H9 (cell line): ENCODE data around the gene NUP188. TPM values are rescaled to one million over a fixed set of nuclear protein-coding genes. Genes with fewer than 3 reads are reported as not detected.
A peak's percentile ranks its signal among the peaks of the same experiment; 100 is the strongest.

Experiments
- DNase-seq: peaks from one replicate; pipeline ENCODE4 v3.0.0-alpha.2; 2017
- H2AFZ ChIP-seq: one replicate; pipeline ENCODE4 v1.6.1; 2013; ENCODE audit warnings: mild to moderate bottlenecking, low read length, control low read depth, moderate library complexity
- H2AK5ac ChIP-seq: 2 replicates; pipeline ENCODE4 v1.6.1; 2013; ENCODE audit warnings: low read length, control low read depth, mixed read lengths; ENCODE audit not compliant: insufficient read length
- H2BK120ac ChIP-seq: one replicate; pipeline ENCODE4 v1.6.1; 2013; ENCODE audit warnings: low read depth, mild to moderate bottlenecking, low read length, control low read depth, inconsistent platforms; ENCODE audit not compliant: poor library complexity, severe bottlenecking
- H2BK12ac ChIP-seq: 2 replicates; pipeline ENCODE4 v1.6.1; 2013; ENCODE audit warnings: low read length, control low read depth, mixed read lengths, low read depth; ENCODE audit not compliant: insufficient read length
- H2BK15ac ChIP-seq: 2 replicates; pipeline ENCODE4 v1.6.1; 2013; ENCODE audit warnings: low read depth, low read length, control low read depth
- H2BK20ac ChIP-seq: one replicate; pipeline ENCODE4 v1.6.1; 2013; ENCODE audit warnings: low read depth, mild to moderate bottlenecking, low read length, control low read depth, inconsistent platforms; ENCODE audit not compliant: poor library complexity, severe bottlenecking
- H2BK5ac ChIP-seq: 2 replicates; pipeline ENCODE4 v1.6.1; 2013; ENCODE audit warnings: low read length, control low read depth, mixed read lengths; ENCODE audit not compliant: insufficient read length
- H3K14ac ChIP-seq: 2 replicates; pipeline ENCODE4 v1.6.1; 2013; ENCODE audit warnings: low read length, control low read depth; ENCODE audit not compliant: insufficient read depth
- H3K18ac ChIP-seq: 2 replicates; pipeline ENCODE4 v1.6.1; 2013; ENCODE audit warnings: low read depth, mild to moderate bottlenecking, mixed read lengths, low read length, control low read depth; ENCODE audit not compliant: insufficient read length
- H3K23ac ChIP-seq: 2 replicates; pipeline ENCODE4 v1.6.1; 2013; ENCODE audit warnings: low read length, control low read depth, mixed read lengths, low read depth; ENCODE audit not compliant: insufficient read length
- H3K23me2 ChIP-seq: 2 replicates; pipeline ENCODE4 v1.6.1; 2013; ENCODE audit warnings: low read depth, mild to moderate bottlenecking, mixed read lengths, low read length, control low read depth; ENCODE audit not compliant: insufficient read length, poor library complexity, severe bottlenecking
- H3K27ac ChIP-seq: 2 replicates; pipeline ENCODE4 v1.5.1; 2013; ENCODE audit warnings: low read length, control low read depth, mixed read lengths, low read depth; ENCODE audit not compliant: insufficient read length
- H3K27me3 ChIP-seq: 2 replicates; pipeline ENCODE4 v1.6.1; 2013; ENCODE audit warnings: low read length, control low read depth, inconsistent platforms; ENCODE audit not compliant: insufficient read depth
- H3K4ac ChIP-seq: 2 replicates; pipeline ENCODE4 v1.6.1; 2013; ENCODE audit warnings: low read depth, mild to moderate bottlenecking, control low read depth, inconsistent platforms, low read length, moderate library complexity
- H3K4me1 ChIP-seq: 2 replicates; pipeline ENCODE4 v1.6.1; 2013; ENCODE audit warnings: low read length, control low read depth, inconsistent platforms; ENCODE audit not compliant: insufficient read depth
- H3K4me2 ChIP-seq: 2 replicates; pipeline ENCODE4 v1.6.1; 2013; ENCODE audit warnings: low read length, control low read depth, mixed read lengths; ENCODE audit not compliant: insufficient read length, insufficient read depth
- H3K56ac ChIP-seq: 2 replicates; pipeline ENCODE4 v1.6.1; 2013; ENCODE audit warnings: low read depth, mild to moderate bottlenecking, mixed read lengths, low read length, control low read depth; ENCODE audit not compliant: insufficient read length
- H3K79me1 ChIP-seq: 2 replicates; pipeline ENCODE4 v1.6.1; 2013; ENCODE audit warnings: low read depth, mild to moderate bottlenecking, moderate library complexity, low read length, control low read depth, inconsistent platforms; ENCODE audit not compliant: insufficient read depth, poor library complexity, severe bottlenecking
- H3K79me2 ChIP-seq: 2 replicates; pipeline ENCODE4 v1.6.1; 2013; ENCODE audit warnings: low read length, control low read depth, inconsistent platforms; ENCODE audit not compliant: insufficient read depth
- H3K9ac ChIP-seq: 2 replicates; pipeline ENCODE4 v1.6.1; 2013; ENCODE audit warnings: low read length, control low read depth, mixed read lengths; ENCODE audit not compliant: insufficient read length; ENCODE audit errors: extremely low read depth
- H3K9me3 ChIP-seq: one replicate; pipeline ENCODE4 v1.6.1; 2013; ENCODE audit warnings: low read depth, low read length, inconsistent platforms; ENCODE audit not compliant: control insufficient read depth
- H3T11ph ChIP-seq: one replicate; pipeline ENCODE4 v1.6.1; 2013; ENCODE audit warnings: mild to moderate bottlenecking, low read length, control low read depth, inconsistent platforms
- H4K20me1 ChIP-seq: one replicate; pipeline ENCODE4 v1.6.1; 2013; ENCODE audit not compliant: control insufficient read depth, insufficient read length, insufficient read depth
- H4K5ac ChIP-seq: 2 replicates; pipeline ENCODE4 v1.6.1; 2013; ENCODE audit warnings: low read depth, mild to moderate bottlenecking, mixed read lengths, low read length, control low read depth; ENCODE audit not compliant: insufficient read length
- H4K8ac ChIP-seq: replicated peaks from 2 replicates; pipeline ENCODE4 v1.6.1; 2013; ENCODE audit warnings: low read length, control low read depth, mixed read lengths, low read depth; ENCODE audit not compliant: insufficient read length
- H4K91ac ChIP-seq: 2 replicates; pipeline ENCODE4 v1.6.1; 2013; ENCODE audit warnings: low read depth, mild to moderate bottlenecking, moderate library complexity, mixed read lengths, low read length, control low read depth; ENCODE audit not compliant: insufficient read length
- H3K27ac Mint-ChIP-seq, 3 experiments: 2 replicates in 2 of 3; 3 replicates in 1 of 3; pipeline ENCODE4 v1.8.0; 2020 to 2021; ENCODE audit warnings: mixed read lengths in 3 of 3, mild to moderate bottlenecking in 1 of 3, moderate library complexity in 1 of 3
- H3K27me3 Mint-ChIP-seq: 2 replicates; pipeline ENCODE4 v1.8.0; 2021; ENCODE audit warnings: low read depth, mild to moderate bottlenecking, moderate library complexity, mixed read lengths
- H3K36me3 Mint-ChIP-seq, 3 experiments: 2 replicates in 2 of 3; 3 replicates in 1 of 3; pipeline ENCODE4 v1.8.0; 2020 to 2021; ENCODE audit warnings: low read depth in 3 of 3, mixed read lengths in 3 of 3; ENCODE audit not compliant: insufficient read depth in 1 of 3
- H3K4me1 Mint-ChIP-seq, 2 experiments: 2 replicates each; pipeline ENCODE4 v1.8.0; 2020; ENCODE audit warnings: mixed read lengths in 2 of 2
- H3K4me3 Mint-ChIP-seq, 2 experiments: 2 replicates in 1 of 2; 3 replicates in 1 of 2; pipeline ENCODE4 v1.8.0; 2020 to 2021; ENCODE audit warnings: mild to moderate bottlenecking in 2 of 2, mixed read lengths in 2 of 2, moderate library complexity in 1 of 2
- H3K9me3 Mint-ChIP-seq, 2 experiments: 2 replicates in 1 of 2; 3 replicates in 1 of 2; pipeline ENCODE4 v1.8.0; 2020; ENCODE audit warnings: mild to moderate bottlenecking in 2 of 2, mixed read lengths in 2 of 2, moderate library complexity in 1 of 2
- CTCF ChIP-seq: fragments of 200-600 bp; sonication (generic); conservative IDR thresholded peaks from 3 replicates; pipeline ENCODE4 v1.8.0; 2021; ENCODE audit warnings: antibody characterized with exemption, mild to moderate bottlenecking
- WGBS: extraction: QIAGEN DNeasy Blood & Tissue Kit; methylation state at CpG from one replicate; pipeline ENCODE4 v1.1.7; 2013; ENCODE audit warnings: missing lambda C conversion rate, low lambda C conversion rate, mixed read lengths; ENCODE audit not compliant: insufficient read length; ENCODE audit errors: extremely low coverage; 5-methylcytosine and 5-hydroxymethylcytosine counted together
- total RNA-seq: library from RNA; stranded (reverse); gene quantifications from 2 replicates; pipeline ENCODE4 v1.2.1, GENCODE V29; 2021

The NUP188 gene
- total RNA-seq, 1 experiment from 2014 or later = 101 TPM

GRCh38 chr9:128919402-128920089 is 28.0 kb upstream of the NUP188 start:
- peaks cover 16 to 17% of the 10 kb centered on the region in 2 experiments for H3K4me1 Mint-ChIP-seq
- TF ChIP-seq CTCF = no peak
- no peak overlapping the region for H2BK120ac ChIP-seq
- no peak overlapping the region for H3K14ac ChIP-seq
- no peak overlapping the region for H3K27ac ChIP-seq
- H4K91ac ChIP-seq = no peak overlapping the region
- no peaks in the 10 kb centered on the region for H3K79me1 ChIP-seq
- no peak overlapping the region for H3K4me2 ChIP-seq
- no peaks in the 10 kb centered on the region for H3K79me2 ChIP-seq
- no peak overlapping the region for H2AFZ ChIP-seq
- no peak overlapping the region for H4K5ac ChIP-seq
- no peak overlapping the region for H2BK20ac ChIP-seq
- H3K27me3 Mint-ChIP-seq = no peaks in the 10 kb centered on the region
- H3K9me3 Mint-ChIP-seq = no peaks in the 10 kb centered on the region
- peak overlapping the region in 2 of 3 experiments; percentile 81 to 88; a peak in 4 of 7 replicates for H3K27ac Mint-ChIP-seq
- no peaks in the 10 kb centered on the region for H3K9me3 ChIP-seq
- no CpG with 5 or more reads among the region's 14 CpGs for WGBS
- H3K9ac ChIP-seq = no peak overlapping the region
- no peak overlapping the region for H4K8ac ChIP-seq
- H2AK5ac ChIP-seq = no peak overlapping the region
- no peak overlapping the region for H3K23ac ChIP-seq
- no peaks in the 10 kb centered on the region for H3K27me3 ChIP-seq
- H3K4ac ChIP-seq = no peak overlapping the region
- H3K36me3 Mint-ChIP-seq = peaks cover 18 to 34% (median 30%) of the 10 kb centered on the region in 3 experiments; a peak in 6 of 7 replicates
- no peak overlapping the region for H3K4me3 Mint-ChIP-seq
- no peaks in the 10 kb centered on the region; the same call in 1 of the 2 replicates for H3K4me1 ChIP-seq
- DNase-seq = no peak
- no peak overlapping the region for H3K18ac ChIP-seq
- no peak overlapping the region for H2BK5ac ChIP-seq
- H3K56ac ChIP-seq = no peak overlapping the region
- no peak overlapping the region for H2BK15ac ChIP-seq
- peaks cover 3% of the 10 kb centered on the region for H4K20me1 ChIP-seq
- no peak overlapping the region for H3T11ph ChIP-seq
- H2BK12ac ChIP-seq = no peak overlapping the region
- no peaks in the 10 kb centered on the region for H3K23me2 ChIP-seq
